Lung (tissue), 12 donors: Measurements from ENCODE around the gene ASPDH. TPM values are rescaled to one million over a fixed set of nuclear protein-coding genes. Genes with fewer than 3 reads are reported as not detected.
"Not testable (repeated sequence)": the region's sequence is repeated elsewhere in the genome, so short reads cannot be mapped to it uniquely, and the experiment has no call there.

Experiments
- ATAC-seq: fragments of 200-7000 bp; cut with Tn5 transposase; one replicate; pipeline ENCODE4 v1.9.1; 2020; ENCODE audit warnings: moderate number of reproducible peaks; ENCODE audit not compliant: insufficient read depth, low FRiP score
- DNase-seq, 3 donors: peaks; one replicate each; pipeline ENCODE4 v3.0.0-alpha.2; 2013 to 2017
- H3K27ac ChIP-seq, 2 donors: one replicate each; pipeline ENCODE4 v1.5.1; 2013; ENCODE audit warnings: mild to moderate bottlenecking in 2 of 2, moderate library complexity in 2 of 2, control low read depth in 1 of 2, inconsistent platforms in 1 of 2, low read depth in 1 of 2, low read length in 1 of 2
- H3K27me3 ChIP-seq, 3 donors: one replicate each; pipeline ENCODE4 v1.5.1; 2013; ENCODE audit warnings: low read length in 2 of 3; ENCODE audit not compliant: control insufficient read depth in 3 of 3, insufficient read depth in 3 of 3
- H3K36me3 ChIP-seq, 4 donors: one replicate each; pipeline ENCODE4 v1.5.1; 2013; ENCODE audit warnings: low read length in 4 of 4, mild to moderate bottlenecking in 1 of 4, moderate library complexity in 1 of 4; ENCODE audit not compliant: control insufficient read depth in 4 of 4, insufficient read depth in 4 of 4
- H3K4me1 ChIP-seq, 5 donors: one replicate each; pipeline ENCODE4 v1.5.1; 2013; ENCODE audit warnings: low read length in 5 of 5, mild to moderate bottlenecking in 2 of 5, moderate library complexity in 1 of 5; ENCODE audit not compliant: control insufficient read depth in 5 of 5, insufficient read depth in 5 of 5
- H3K4me3 ChIP-seq: one replicate; pipeline ENCODE4 v1.5.1; 2013; ENCODE audit warnings: mild to moderate bottlenecking, control low read depth, moderate library complexity
- H3K9ac ChIP-seq, 2 donors: one replicate each; pipeline ENCODE4 v1.5.1; 2013; ENCODE audit warnings: low read length in 2 of 2, control low read depth in 1 of 2; ENCODE audit not compliant: insufficient read depth in 1 of 2
- H3K9me3 ChIP-seq, 4 donors: one replicate each; pipeline ENCODE4 v1.5.1; 2013; ENCODE audit warnings: low read length in 3 of 4, mild to moderate bottlenecking in 1 of 4, moderate library complexity in 1 of 4; ENCODE audit not compliant: control insufficient read depth in 4 of 4, insufficient read depth in 3 of 4
- WGBS, 2 donors: extraction: QIAGEN DNeasy Blood & Tissue Kit; methylation state at CpG; one replicate each; pipeline ENCODE4 v1.1.7; 2013; 5-methylcytosine and 5-hydroxymethylcytosine counted together
- polyA plus RNA-seq, 2 donors: library from polyadenylated mRNA; stranded (reverse); fragments of 200-250 nt; gene quantifications; one replicate each; pipeline ENCODE4 v1.2.1, GENCODE V29; 2013
- total RNA-seq, 2 donors: library from RNA; depleted of rRNA in 1 of 2; stranded (reverse); fragments of >200 nt in 1 of 2; gene quantifications; one replicate each; pipeline ENCODE4 v1.2.1, GENCODE V29; 2014 to 2021
- TF ChIP-seq, protein P1 (sequence below): IDR thresholded peaks from 2 replicates; pipeline ENCODE4 v1.5.1; 2012; ENCODE audit warnings: mild to moderate bottlenecking; ENCODE audit errors: control extremely low read depth, extremely low read depth
- donor health status: control.
- donor health status: control.
- donor health status: Bipolar disorder and iron deficiency.
- donor health status: healthy.
- donor health status: DM: yes; HTN: yes; CAD: no.

Gene ASPDH
- total and polyA plus RNA-seq, 4 donors = not detected

DNA sequence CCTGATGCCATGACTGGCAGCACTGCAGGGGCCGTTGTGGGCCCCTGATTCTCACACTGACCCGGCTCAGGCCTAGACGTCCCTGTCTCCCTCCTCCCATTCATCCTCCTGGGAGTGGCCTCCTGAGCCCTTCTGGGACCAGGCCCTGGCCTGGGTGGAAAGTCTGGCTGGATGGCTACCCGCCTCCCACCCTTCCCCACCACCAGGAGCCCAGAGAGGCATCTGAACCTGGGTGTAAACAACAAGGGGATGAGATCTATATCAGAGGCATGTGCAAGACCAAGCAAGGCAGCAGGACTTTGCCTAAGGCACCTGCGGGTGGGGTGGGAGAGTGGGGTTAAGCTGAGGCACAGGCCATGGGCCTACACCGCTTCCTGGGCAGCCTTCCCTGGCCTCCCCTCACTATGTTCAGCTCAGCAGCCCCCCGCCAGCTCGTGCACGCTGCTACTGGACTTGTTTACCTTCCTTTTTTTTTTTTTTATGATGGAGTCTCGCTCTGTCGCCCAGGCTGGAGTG is 22.0 kb upstream of the ASPDH start:
- no peak for ATAC-seq
- Histone ChIP-seq H3K27me3 (no peaks in the 10 kb centered on the region), H3K9me3 (peaks cover 0 to 12% (median 6%) of the 10 kb centered on the region in 4 donors), H3K4me1 (peaks cover 0 to 1% (median 0%) of the 10 kb centered on the region in 5 donors), H3K36me3 (peaks cover 0 to 4% (median 1%) of the 10 kb centered on the region in 4 donors), H3K27ac (no peak overlapping the region), H3K9ac (no peak overlapping the region), H3K4me3 (no peak overlapping the region)
- no peak for DNase-seq
- TF ChIP-seq, protein P1, sequence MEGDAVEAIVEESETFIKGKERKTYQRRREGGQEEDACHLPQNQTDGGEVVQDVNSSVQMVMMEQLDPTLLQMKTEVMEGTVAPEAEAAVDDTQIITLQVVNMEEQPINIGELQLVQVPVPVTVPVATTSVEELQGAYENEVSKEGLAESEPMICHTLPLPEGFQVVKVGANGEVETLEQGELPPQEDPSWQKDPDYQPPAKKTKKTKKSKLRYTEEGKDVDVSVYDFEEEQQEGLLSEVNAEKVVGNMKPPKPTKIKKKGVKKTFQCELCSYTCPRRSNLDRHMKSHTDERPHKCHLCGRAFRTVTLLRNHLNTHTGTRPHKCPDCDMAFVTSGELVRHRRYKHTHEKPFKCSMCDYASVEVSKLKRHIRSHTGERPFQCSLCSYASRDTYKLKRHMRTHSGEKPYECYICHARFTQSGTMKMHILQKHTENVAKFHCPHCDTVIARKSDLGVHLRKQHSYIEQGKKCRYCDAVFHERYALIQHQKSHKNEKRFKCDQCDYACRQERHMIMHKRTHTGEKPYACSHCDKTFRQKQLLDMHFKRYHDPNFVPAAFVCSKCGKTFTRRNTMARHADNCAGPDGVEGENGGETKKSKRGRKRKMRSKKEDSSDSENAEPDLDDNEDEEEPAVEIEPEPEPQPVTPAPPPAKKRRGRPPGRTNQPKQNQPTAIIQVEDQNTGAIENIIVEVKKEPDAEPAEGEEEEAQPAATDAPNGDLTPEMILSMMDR = no peak
- WGBS, 2 donors = 71 to 78% methylated on average over 11 of the region's 11 CpGs

DNA sequence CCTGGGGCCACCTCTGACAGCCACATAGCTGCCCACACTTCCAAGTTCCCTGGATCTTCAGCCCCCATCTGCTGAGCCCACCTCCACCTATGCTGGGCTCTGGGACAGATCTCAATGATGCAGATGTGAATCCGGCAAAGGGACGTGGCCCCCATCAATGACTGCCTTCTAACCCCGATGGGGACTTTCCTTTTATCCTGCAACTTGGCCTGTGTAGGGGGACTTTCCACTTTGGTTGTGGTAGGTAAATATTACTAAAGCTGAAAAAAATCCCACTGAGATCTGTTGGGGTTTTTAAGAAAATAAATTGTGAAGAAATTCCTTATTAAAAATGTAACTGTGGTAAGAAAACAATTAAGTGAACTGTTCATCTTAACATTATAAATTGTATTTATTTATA is 20.8 kb upstream of the ASPDH start:
- peaks cover 0 to 12% (median 6%) of the 10 kb centered on the region in 4 donors for H3K9me3 ChIP-seq
- ATAC-seq (no peak), DNase-seq (no peak)
- H3K4me3 ChIP-seq = no peak overlapping the region
- H3K27ac ChIP-seq = no peak overlapping the region
- no peak overlapping the region for H3K9ac ChIP-seq
- H3K27me3 ChIP-seq = no peaks in the 10 kb centered on the region
- H3K4me1 ChIP-seq = peaks cover 0 to 1% (median 0%) of the 10 kb centered on the region in 5 donors
- TF ChIP-seq, protein P1 = no peak
- H3K36me3 ChIP-seq = peaks cover 0 to 4% (median 1%) of the 10 kb centered on the region in 4 donors
- 85 to 88% methylated on average over 3 of the region's 3 CpGs for whole genome bisulfite sequencing, 2 donors

DNA sequence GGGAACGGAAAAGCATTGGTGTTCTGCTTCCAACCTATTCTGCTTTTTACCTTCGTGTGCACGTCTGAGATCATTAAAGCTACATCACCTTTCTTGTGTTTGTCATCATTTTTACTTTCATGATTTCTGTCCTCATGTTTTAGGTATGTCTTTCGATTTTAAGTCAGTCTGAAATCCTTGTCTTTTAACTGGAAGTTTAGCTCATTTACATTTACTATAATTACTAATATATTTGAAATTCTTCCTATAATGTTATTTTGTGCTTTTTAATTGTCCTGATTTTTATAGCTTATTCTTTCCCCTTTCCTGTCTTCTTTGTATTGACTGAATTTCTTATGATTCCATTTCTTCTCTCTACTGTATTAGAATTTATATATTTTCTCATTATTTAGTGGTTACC is 19.2 kb upstream of the ASPDH start:
- Histone ChIP-seq H3K27ac (no peak overlapping the region), H3K27me3 (no peaks in the 10 kb centered on the region), H3K4me3 (no peak overlapping the region), H3K9ac (no peak overlapping the region), H3K36me3 (peaks cover 0 to 4% (median 1%) of the 10 kb centered on the region in 4 donors), H3K4me1 (peaks cover 0 to 1% (median 0%) of the 10 kb centered on the region in 5 donors), H3K9me3 (peaks cover 0 to 12% (median 6%) of the 10 kb centered on the region in 4 donors)
- WGBS, 2 donors = 86 to 94% methylated on average over 4 of the region's 4 CpGs
- TF ChIP-seq, protein P1 = no peak
- no peak for DNase-seq
- ATAC-seq = no peak

DNA sequence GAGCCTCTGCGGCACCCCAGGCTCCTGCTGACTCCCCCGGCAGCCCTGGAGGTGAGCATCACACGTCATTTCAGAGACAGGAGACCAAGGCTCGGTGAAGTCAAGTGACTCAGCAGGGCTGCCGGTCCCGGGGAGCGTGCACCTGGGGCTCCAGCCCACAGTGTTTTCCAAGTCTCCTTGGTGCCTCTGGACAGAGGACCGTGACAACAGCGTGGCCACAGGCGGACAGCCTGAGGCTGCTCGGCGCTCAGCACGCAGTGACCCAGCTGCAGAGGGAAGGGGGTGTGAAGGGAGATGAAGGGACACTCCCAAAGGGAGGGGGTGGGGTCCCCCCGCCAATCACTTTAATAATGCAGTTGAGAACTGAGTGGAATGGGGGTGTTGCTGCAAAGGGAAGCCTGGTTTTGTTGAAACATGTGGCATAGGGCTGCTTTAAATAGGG is 17.5 kb upstream of the ASPDH start:
- Histone ChIP-seq H3K36me3 (peaks cover 0 to 4% (median 1%) of the 10 kb centered on the region in 4 donors), H3K27ac (no peak overlapping the region), H3K27me3 (no peaks in the 10 kb centered on the region), H3K9ac (no peak overlapping the region), H3K4me1 (no peaks in the 10 kb centered on the region), H3K9me3 (peaks cover 0 to 12% (median 6%) of the 10 kb centered on the region in 4 donors), H3K4me3 (no peak overlapping the region)
- no peak for DNase-seq
- no peak for ATAC-seq
- 66% methylated on average over 14 of the region's 14 CpGs for WGBS, 2 donors
- TF ChIP-seq, protein P1 = no peak

DNA sequence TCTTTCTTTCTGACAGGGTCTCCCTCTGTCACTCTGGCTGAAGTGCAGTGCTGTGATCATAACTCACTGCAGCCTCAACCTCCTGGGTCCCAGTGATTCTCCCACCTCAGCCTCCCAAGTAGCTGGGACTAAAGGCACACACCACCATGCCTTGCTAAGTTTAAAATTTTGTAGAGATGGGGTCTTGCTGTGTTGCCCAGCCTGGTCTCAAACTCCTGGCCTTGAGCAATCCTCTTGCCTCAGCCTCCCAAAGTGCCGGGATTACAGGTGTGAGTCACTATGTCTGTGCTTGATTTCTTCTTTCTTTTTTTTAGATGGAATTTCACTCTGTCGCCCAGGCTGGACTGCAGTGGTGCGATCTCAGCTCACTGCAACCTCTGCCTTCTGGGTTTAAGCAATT is 14.3 kb upstream of the ASPDH start:
- not testable (repeated sequence) for H3K4me1 ChIP-seq, DNase-seq, H3K27me3 ChIP-seq, H3K9ac ChIP-seq, H3K4me3 ChIP-seq, H3K36me3 ChIP-seq, H3K27ac ChIP-seq, ATAC-seq
- peaks cover 0 to 14% (median 4%) of the 10 kb centered on the region in 4 donors for H3K9me3 ChIP-seq
- 91 to 96% methylated on average over 3 of the region's 3 CpGs for WGBS, 2 donors
